ENCODE results near the gene FGF1.
"Not testable (repeated sequence)": the region's sequence is repeated elsewhere in the genome, so short reads cannot be mapped to it uniquely, and the experiment has no call there.

Gene FGF1

DNA sequence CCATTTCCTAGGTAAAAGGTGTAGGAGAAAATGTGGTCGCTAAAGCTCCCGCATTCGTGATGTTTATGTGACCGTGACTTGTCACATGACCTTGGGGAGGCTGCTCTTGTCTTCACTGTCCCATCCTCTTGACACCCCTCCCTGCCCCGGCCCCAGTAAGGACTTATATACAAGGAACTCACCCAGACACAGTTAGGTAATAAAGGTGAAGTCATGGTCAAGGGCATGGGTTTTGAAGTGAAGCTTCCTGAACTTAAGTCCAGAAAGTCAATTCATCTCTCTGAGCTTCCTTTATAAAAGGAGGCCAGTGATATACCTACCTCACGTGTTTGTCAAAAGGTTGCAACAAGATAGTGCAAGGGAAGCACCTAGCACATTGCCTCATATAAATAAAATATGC is 17.6 kb downstream of the FGF1 start:
- no peak for DNase-seq

- no peak for DNase-seq
Observed at GRCh38 chr5:142667831-142668230, 18.1 kb downstream of the FGF1 start.

GRCh38 chr5:142664636-142665035 is 21.3 kb downstream of the FGF1 start:
- no peak for DNase-seq

- DNase-seq: no peak
Observed at GRCh38 chr5:142664067-142664466, 21.8 kb downstream of the FGF1 start.

GRCh38 chr5:142663246-142663645 is 22.6 kb downstream of the FGF1 start:
- no peak for DNase-seq

DNA sequence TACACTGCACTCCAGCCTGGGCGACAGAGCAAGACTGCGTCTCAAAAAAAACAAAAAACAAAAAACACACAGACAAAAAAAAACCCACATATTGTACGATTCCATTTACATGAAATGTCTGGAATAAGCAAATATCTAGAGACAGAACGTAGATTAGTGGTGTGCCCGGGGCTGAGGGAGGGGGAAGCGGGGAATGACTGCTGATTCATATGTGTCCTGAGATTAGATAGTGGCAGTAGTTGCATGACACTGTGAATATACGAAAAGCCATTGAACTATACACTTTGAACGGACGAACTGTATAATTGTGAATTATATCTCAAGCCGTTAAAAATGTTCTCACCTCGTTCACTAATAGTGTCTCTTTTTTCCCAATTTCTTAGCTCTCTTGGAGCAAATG is 23.9 kb downstream of the FGF1 start:
- no peak for DNase-seq

GRCh38 chr5:142661143-142661542 is 24.7 kb downstream of the FGF1 start:
- no peak for DNase-seq

DNA sequence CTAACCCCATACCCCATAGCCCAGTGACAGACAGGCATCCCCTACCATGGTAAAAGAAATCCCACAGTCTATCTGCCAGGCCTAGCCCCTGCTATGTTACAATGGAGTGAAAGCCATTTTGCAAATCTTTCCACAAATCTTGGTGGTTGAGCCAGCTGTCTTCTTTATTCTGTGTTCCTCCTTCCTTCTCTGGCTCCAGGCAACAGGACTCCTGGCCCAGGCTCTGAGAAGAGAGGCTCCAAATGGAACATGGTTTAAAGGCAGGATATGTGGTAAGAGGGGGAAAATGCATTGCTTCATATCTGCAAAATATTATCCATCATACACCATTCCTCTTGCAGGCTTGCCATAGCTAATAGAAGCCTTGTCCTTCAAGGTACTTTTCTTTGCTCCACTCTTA is 25.2 kb downstream of the FGF1 start:
- DNase-seq: no peak

- no peak for DNase-seq
Observed at GRCh38 chr5:142660196-142660595, 25.7 kb downstream of the FGF1 start.

GRCh38 chr5:142659405-142659804 is 26.5 kb downstream of the FGF1 start:
- DNase-seq: no peak

DNA sequence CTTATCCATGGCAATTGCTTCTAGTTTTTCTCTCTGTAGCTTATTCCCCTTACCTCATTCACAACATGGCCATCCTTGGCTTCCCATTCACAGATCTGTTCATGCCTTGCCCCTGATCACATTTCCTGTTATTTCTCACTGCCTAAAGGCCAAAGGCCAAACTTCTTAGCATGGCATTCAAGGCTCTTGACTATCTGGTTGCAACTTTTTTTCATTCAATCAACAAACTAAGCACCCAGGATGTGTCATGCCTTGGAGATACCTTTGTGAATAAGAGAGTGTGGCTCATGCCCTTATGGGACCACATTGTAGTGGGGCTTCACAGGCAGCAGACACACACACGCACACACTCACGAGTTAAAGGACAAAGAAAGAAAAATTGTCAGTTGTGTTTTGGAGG is 27.6 kb downstream of the FGF1 start:
- DNase-seq: no peak

DNA sequence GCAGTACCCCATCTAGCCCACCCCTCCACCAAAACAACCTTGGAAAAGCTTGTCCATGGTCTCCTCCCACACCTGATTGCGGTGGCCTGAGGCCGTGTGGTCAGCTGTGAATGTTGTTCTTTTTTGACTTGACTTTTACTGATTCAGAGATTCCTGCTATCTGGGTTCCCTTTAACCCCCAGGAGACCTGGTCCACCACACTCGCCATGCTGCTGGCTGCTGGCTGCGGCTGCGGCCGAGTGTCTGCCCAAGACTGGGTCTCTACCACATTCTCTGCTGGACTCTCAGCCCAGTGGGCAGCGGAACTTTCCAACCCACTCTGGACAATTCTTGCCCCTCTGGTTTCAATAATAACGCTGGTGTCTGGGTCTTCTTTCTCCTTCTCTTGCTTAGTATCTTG is 28.4 kb downstream of the FGF1 start:
- no peak for DNase-seq

DNA sequence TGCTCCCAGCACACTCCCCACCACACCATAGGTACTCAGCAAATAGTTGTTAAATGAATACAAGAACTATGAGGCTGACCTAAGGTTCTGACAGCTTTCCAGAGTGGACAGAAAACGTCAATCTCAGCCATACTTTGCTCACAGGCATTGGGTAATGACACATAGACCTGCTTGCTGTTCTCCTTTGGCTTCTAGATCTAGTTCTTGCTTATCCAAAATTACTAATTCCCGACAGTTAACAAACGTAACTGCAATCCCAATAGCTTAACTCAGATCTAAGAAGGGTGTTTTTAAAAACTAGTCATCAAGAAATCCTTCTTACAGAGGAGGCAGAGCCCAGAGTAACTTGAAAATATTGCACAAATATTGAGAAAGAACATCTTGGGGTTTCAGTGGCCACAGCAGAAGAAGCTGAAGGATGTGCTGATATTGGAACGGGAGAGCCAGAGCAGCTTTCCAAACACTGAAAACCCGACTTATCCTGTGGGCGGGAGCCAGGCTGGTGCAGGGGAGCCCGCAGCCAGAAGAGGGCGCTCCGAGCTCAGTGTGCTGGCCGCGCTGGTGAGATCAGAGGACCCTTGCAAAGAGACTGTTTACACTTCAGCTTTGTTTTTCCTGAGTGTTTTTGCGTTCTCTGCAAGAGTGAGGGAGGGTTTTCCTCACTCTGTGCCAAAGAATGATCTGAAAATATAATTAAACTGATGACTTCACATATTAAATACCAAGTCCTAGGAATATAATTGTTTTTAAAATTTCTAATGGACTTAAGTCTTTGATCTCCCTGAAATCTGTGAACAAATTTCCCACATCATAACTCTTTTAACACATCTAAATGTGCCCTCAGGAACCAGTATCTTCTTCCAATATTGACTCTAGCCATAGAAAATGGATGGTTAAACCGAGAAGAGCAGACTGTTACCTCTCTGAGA is 30.3 kb downstream of the FGF1 start:
- DNase-seq: peak; percentile 75 to 76

DNA sequence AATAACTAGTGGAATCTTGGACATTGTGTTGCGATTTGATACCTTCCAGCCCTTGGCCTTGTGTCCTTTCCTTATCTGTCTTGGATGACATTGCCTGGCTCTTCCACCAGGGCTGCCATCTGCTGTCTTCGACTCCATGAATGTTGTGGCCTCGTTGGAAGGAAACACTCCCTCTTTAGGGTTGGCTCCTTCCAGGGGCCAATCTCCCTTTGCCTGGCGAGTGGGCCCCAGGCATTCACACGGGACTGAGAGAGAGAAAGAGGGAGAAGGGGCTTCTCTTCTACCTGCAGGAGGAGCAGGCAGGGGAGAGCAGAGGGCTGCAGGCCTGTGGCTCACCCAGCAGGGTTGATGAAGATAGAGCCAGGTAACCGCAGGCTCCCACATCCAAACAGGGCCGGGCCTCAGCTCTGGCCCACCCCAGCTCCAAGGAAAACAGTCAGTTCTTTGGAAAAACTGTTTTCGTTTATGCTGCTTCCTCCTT is 31.3 kb downstream of the FGF1 start:
- no peak for DNase-seq

- no peak for DNase-seq
Observed at GRCh38 chr5:142653321-142653720, 32.6 kb downstream of the FGF1 start.

DNA sequence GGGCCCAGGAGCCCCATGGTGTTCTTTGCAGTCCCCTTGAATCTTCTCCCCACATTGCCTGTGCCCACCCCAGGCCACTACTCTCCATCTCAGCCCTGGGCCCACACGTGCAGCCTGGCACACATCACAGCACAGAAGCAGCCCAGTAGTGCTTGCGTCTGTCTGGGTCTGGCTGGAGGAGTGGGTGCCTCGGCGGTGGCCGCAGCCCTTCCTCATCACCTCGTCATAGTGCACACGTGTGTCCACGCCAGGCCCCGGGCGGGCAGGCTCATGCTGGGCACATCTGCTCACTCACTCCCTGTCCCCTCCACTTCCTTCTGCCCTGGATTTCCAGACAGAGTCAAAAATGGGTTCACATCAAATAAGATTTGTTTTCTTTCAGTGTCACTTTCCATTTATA is 33.3 kb downstream of the FGF1 start:
- DNase-seq: no peak

GRCh38 chr5:142650881-142651280 is 35.0 kb downstream of the FGF1 start:
- no peak for DNase-seq

- DNase-seq: no peak
Observed at GRCh38 chr5:142650060-142650459, 35.8 kb downstream of the FGF1 start.

DNA sequence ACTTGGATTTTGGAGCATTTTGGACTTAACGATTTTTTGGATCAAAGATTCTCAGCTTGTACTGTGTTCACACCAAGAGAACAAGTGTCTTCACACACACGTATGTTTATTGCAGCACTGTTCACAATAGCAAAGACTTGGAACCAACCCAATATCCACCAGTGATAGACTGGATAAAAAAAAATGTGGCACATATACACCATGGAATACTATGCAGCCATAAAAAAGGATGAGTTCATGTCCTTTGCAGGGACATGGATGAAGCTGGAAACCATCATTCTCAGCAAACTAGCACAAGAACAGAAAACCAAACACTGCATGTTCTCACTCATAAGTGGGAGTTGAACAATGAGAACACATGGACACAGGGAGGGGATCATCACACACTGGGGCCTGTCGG is 37.8 kb downstream of the FGF1 start:
- not testable (repeated sequence) for DNase-seq

- DNase-seq: no peak
Observed at GRCh38 chr5:142645456-142645855, 40.4 kb downstream of the FGF1 start.

DNA sequence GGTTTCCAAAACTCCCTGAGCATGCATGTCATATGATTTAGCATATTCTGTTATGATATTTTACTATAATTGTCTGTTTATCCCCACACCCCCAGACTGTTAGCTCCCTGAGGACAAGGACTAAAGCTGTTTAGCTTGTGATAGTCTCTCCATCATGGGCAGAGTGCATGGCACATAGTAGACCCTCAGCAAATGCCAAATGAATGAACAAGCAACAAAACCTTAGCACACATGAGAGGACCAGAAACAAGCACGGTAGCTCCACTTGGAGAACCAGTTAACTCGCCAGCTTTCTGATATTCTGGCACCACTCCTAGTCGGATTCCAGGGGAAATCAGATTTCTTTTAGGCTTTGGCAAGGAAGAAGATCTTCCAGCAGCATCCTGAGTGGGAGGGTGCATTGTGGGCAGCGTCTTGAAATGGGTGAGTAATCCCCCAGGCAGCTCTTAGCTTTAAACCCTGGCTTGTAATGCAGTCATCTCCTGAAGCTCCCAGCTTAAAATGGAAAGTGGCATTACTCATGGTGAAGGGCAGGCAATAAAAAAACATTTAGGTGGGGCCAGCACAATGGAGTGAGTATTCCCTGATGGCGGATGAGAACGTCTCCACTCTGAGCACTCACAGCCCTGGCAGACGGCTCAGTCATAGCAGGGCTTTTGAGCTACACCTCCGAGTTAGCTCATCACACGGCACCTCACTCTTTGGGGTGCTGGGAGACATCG is 41.1 kb downstream of the FGF1 start:
- DNase-seq: no peak

DNA sequence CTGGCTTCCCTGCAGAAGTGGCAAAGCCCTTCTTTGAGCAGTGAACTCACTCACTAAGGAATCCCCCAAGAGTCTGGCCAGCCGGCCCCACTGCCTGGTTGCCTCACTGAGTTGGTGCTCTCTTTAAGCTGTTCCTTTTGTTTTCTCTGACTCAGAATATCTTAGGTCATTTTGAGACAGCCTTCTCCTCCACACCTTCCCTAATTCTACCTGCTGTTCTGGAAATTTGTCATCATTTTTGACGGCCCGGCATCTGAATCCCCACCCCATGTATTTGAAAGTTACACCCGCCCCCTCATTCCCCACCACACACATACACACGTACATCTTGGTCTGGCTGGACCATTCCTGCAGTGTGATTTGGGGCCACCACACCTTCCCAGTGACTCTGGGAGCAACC is 41.8 kb downstream of the FGF1 start:
- DNase-seq: no peak

GRCh38 chr5:142643634-142644033 is 42.3 kb downstream of the FGF1 start:
- DNase-seq: no peak

- no peak for DNase-seq
Observed at GRCh38 chr5:142642427-142642826, 43.5 kb downstream of the FGF1 start.
